GM18909 (cell line): ENCODE data around the gene LRRC73.
"Not testable (repeated sequence)": the region's sequence is repeated elsewhere in the genome, so short reads cannot be mapped to it uniquely, and the experiment has no call there.

Experiments
- ATAC-seq: cut with Tn5 transposase; IDR thresholded peaks from one replicate; pipeline ENCODE4 v1.9.1; 2021; ENCODE audit warnings: mild to moderate bottlenecking; ENCODE audit not compliant: unreplicated experiment, poor library complexity

The LRRC73 gene

GRCh38 chr6:43467752-43468151 is 42.4 kb downstream of the LRRC73 start:
- no peak for ATAC-seq

- not testable (repeated sequence) for ATAC-seq
These were observed 42.9 kb downstream of the LRRC73 start for GRCh38 chr6:43467265-43467664.

GRCh38 chr6:43465948-43466347 is 44.2 kb downstream of the LRRC73 start:
- ATAC-seq, result no peak

DNA sequence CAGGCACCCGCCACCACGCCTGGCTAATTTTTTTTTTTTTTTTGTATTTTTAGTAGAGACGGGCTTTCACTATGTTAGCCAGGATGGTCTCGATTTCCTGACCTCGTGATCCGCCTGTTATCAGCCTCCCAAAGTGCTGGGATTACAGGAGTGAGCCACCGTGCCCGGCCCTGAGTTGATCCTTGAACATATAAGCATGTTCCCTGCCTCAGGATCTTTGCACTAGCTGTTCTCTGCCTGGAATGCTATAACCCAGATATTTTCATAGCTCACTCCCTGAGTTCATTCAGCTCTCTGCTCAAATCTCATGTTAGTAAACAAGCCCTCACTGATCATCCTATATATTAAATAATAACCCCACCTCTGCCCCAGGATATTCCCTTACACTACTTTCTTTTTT is 45.8 kb downstream of the LRRC73 start:
- ATAC-seq, result no peak

DNA sequence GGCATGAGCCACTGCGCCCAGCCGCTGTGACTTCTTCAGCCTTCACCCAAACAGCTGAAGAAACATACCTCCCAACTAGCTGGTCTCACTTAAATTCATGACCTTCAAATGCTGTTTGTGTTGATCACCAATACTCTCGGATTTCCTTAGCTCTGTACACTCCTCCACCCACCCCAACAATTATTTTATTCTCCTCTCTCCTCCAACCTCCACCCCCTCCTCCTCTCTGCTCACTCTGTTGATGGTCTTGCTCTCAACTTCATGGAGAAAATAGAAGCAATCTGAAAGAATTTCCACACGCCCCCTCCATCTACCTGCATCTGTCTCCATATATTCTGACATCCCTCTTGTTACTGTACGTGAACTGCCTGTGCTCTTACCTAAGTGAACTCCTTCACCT is 48.2 kb downstream of the LRRC73 start:
- ATAC-seq, result no peak

DNA sequence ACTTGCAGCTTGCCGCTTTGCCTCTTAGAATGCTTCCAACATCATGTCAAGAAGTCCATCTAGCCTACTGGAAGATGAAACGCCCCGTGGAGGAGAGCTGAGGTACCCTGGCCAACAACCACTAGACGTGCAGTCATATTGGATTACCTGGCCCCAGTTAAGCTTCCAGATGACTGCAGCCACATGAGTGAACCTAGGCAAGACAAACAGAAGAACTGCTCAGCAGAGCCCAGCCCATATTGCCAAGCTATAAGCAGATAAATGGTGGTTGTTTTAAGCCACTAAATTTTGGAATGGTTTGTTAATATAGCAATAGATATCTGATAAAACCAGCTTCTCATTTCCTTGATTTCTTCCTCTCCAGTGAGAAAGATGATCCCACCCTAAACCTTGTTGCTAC is 50.1 kb downstream of the LRRC73 start:
- no peak for ATAC-seq

DNA sequence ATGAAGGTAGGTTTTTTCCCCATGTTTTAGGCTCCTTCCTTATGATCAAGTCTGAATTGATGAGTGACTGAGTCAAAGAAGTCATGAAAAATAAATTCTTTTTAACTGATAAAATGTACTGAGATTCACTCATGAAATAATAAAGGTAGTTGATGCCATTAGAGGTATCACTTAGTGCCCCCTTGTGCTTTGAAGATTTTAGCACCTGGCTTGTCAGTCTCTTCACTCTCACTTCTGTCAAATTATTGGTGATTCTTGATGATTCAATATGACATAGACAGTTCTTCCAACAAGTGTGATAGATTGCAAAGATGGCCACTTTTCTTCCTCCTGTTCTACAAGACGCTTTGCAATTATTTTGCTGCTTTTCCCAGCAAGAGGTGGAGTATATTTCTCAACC is 50.6 kb downstream of the LRRC73 start:
- ATAC-seq, result no peak

DNA sequence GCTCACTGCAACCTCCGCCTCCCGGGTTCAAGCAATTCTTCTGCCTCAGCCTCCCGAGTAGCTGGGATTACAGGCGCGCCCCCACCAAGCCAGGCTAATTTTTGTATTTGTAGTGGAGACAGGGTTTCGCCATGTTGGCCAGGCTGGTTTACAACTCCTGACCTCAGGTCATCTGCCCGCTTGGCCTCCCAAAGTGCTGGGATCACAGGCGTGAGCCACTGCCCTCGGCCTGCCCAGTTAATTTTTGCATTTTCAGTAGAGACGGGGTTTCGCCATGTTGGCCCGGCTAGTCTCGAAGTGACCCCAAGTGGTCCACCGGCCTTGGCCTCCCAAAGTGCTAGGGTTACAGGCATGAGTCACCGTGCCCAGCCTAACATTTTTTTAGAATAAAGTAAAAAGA is 52.0 kb downstream of the LRRC73 start:
- not testable (repeated sequence) for ATAC-seq

- no peak for ATAC-seq
These were observed 52.5 kb downstream of the LRRC73 start for GRCh38 chr6:43457643-43458042.
